DMS53 treated with DMSO at 0.1 percent for 48 hours (cell line): ENCODE results near the gene KRTAP12-1.
"Not testable (repeated sequence)": the region's sequence is repeated elsewhere in the genome, so short reads cannot be mapped to it uniquely, and the experiment has no call there.

ENCODE experiments used
- DNase-seq: peaks from one replicate; lab custom pipeline; 2025; ENCODE audit not compliant: unreplicated experiment; lab: John Stamatoyannopoulos, UW

KRTAP12-1 gene

DNA sequence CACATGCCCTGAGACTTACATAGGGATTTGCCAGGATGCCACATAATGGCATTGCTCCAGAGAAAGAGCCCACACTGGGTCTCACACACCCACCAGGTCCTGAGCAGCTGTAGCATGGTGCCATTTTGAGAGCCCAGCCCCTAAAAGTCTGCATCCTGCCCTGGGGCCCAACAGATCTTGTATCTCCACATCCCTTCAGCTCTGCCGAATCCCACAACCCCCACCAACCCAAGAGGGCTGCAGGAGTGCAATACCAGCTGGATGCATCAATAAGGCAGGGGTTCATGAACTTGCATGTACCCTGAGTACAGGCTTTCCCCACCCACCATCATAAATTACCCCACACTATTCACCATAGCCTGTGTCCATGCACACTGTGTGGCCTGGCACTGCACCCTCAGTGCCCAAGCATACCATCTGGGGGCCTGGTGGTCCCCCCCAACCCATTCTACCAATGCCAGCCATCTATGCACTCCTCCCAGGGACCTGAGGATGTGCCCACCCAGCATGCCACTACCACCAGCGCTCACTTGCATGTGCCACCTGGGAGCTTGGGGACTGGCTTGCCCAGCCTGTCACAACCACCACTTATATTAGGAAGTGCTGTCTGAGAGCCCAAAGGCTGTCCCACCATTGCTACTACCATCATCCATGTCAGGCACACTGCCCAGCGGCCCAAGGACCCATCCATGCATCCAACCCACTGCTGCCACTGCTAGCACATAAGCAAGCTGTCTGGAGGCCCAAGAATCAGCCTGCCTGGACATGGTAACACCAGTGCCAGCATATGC lies 11.1 kb downstream of the KRTAP12-1 start:
- no peak for DNase-seq

DNA sequence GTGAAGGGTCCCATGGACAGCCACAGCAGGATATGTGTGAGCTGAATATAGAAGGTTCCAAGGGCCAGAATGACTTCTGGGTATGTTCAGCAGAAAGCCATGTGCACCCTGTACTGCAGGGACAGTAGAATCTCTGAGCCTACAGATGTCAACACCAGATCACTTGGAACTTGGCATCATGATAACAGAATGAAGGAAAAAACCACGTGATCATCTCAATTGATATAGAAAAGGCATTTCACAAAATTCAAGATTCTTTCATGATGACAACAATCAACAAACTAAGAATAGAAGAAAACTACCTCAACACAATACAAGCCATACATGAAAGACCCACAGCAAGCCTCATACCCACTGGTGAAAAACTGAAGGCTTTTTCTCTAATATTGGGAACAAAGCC lies 14.4 kb downstream of the KRTAP12-1 start:
- DNase-seq: no peak

DNA sequence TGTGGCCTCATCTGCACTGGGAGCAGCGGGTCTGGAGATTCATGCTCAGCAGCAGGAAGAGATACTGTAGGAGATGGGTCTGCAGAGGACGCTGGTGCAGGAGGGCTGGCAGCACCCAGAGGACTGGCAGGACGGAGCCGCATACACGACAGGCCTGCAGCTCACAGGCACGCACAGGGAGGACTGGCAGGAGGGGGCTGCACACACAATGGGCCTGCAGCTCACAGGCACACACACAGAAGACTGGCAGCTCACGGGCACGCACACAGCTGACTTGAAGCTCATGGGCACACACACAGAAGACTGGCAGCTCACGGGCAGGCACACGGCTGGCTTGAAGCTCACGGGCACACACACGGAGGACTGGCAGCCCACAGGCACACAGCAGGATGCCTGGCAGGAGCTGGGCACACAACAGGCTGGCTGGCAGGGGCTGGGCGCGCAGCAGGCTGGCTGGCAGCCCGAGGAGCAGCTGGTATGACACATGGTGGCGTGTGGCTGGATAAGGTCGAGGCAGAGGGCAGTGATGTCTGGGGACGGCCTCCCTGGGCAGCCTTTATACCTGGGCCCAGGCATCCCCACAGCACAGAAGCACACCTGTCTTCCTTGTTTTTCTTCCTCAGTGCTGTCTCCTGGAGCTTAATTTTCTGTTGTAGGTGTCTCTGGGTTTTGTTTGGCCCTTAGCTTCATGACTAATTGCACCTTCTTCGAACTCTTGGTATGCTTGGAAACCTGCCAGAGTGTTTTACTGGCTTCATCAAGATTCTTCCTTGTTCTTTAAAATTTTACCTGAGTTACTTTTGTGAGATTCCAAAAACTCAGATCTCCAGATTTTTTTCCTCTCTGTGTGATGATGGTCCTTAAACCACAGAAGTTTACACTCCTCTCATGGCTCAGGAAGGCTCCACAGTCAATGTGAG lies 15.3 kb downstream of the KRTAP12-1 start, which contains the start of gene KRTAP12-2:
Gene KRTAP12-2 (minus strand): TSS at position 527 of the 920 bp plus-strand sequence. CDS start 41 bp downstream, at position 486.
- DNase-seq: no peak

DNA sequence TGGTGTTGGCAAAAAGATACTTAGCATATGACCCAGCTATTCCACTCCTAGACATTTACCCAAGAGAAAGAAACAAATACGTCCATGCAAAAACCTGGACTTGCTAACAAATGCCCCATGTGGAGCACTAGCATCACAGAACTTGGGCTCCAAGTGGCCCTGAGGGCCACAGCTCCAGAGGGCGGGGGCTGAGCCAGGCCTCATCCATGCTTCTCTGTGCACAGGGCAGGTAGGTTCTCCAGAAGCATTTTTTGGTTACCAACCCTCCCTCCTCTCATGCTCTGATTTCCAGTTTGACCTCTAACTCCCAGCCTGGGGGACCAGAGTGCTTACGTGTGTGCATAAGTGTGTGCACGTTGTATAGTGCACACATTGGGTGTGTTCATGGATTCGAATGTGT lies 17.3 kb downstream of the KRTAP12-1 start:
- no peak for DNase-seq

DNA sequence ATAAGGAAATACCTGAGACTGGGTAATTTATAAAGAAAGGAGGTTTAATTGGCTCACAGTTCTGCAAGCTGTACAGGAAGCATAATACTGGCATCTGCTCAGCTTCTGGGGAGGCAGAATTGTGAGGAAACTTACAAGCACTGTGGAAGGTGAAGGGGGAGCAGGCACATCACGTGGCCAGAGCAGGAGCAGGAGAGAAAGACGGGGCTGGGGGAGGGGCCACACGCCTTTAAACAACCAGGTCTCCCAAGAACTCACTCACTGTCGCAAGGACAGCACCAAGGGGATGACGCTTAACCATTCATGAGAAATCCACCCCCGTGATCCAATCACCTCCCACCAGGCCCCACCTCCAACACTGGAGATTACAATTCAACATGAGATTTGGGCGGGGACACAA lies 20.4 kb downstream of the KRTAP12-1 start:
- not testable (repeated sequence) for DNase-seq

DNA sequence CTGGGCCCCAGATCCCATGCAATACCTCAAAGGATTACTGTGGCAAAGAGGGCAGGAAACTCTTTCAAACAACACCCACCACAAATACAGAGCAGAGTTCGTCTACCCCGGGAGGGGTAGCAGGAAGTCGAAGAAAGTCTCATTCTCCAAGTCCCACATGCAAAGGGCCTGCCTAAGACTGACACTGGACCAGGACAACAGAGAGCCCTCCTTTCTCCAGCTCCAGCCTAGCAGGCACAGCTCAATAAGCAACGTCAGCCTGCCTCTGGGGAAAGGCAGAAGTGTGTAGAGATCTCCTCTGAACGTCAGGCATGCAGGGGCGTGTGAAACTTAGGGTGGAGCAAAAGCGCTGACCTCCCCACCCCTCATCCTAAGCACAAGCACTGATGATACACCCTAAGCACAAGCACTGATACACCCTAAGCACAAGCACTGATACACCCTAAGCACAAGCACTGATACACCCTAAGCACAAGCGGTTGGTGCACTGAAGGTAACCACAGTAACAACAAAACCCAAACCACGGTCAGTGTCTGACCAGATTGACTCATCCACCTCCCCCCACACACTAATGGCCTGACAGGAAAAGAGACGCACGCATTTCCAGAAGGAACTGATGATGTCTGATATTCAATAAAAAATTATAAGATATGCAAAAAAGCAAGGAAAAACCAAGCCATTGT lies 22.9 kb downstream of the KRTAP12-1 start:
- DNase-seq: no peak

DNA sequence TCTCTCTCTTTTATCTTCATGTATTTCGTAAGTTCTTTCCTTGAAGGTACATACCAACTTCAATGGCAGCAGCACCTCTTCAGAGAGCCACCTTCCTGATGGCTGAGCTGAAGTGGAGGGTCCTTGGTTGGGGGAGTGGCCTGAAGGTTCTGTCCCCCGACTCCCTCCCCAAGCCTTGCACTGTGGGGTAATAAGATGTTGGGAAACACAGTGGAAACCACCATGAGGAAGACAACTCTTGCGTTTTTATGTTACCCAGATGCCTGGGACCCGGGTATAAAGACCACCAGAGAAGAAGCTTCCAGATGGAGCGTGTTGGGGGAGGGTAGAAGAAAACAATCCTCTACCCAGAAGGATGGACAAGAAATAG lies 23.4 kb downstream of the KRTAP12-1 start:
- DNase-seq: no peak

DNA sequence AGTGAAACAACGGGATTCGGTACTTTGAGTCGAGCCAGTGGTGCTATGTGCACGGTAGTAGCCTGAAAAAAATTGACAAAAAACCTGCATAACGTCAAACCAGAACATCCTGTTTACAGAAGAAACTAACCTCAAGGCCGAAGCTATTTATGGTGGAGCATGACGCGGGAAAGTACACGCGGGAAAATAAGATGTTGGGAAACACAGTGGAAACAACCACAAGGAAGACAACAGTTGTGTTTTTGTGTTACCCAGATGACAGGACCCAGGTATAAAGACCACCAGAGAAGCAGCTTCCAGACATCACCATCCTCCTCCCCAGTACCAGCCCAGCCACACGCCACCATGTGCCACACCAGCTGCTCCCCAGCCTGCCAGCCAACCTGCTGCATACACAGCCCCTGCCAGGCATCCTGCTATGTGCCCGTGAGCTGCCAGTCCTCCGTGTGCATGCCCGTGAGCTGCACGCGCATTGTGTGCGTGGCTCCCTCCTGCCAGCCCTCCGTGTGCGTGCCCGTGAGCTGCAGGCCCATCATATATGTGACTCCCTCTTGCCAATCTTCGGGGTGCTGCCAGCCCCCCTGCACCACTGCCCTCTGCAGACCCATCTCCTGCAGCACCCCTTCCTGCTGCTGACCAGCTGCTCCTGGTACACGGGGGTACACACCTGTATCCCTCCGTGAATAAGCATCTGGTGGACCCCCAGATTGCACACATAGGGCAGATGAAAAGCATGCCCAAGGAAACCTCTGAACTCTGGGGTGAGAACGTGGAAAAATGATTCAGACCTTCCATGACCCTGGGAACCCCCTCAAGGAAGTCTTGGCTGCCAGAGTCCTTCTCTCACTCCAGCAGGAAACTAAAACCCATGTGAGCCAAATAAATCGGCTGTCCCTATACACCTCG lies 24.1 kb downstream of the KRTAP12-1 start, which contains the start of gene KRTAP12-3:
Gene KRTAP12-3 (plus strand): TSS at position 298 of the 906 bp plus-strand sequence. CDS start 48 bp downstream, at position 346.
- no peak for DNase-seq

DNA sequence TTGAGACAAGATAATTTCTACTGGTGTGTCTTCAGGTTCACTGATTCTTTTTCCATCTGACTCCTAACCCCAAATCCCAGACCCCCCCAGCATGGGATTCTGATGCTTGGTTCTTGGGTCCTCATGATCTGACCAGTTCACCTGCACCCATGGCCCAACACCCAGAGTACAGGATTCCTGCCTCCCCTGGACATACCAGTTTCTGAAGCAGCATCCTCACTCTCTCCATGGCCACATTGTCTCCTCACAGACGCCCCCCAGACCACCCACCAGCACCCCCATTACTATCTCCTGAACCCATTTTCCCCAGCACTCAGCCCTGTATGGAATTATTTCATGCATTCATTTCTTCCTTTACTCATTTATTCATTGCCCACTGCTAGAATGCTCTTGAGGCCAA lies 25.1 kb downstream of the KRTAP12-1 start:
- DNase-seq: no peak

DNA sequence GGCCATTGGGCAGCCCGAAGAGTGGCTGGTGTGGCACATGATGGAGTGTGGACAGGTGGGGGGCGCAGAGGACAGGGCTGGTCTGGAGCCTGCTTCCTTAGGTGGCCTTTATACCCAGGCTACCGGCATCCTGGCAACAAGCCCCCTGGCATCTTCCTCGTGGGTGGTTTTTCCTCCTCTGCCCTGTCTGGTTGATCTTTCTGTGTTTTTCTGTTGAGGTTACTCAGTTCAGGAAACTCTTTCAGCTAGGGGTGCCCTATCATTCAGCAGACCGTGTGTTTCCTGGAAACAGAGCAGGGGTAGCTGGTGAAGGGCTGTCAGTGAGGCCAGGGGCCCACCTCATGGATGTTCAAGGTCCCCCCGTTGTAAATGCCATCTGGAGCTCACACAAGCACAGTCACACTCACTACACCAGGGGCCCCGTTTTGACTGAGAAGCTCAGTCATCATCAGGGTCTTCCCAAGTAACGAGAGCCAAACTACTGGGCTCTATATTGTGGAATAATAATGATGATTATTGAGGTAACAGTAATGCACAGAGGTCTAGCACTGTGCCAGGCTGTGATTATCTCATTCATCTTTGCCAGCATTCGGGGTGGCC lies 27.3 kb downstream of the KRTAP12-1 start, which contains the start of gene KRTAP12-4:
Gene KRTAP12-4 (minus strand): TSS at position 84 of the 600 bp plus-strand sequence. CDS start 45 bp downstream, at position 39.
- no peak for DNase-seq

DNA sequence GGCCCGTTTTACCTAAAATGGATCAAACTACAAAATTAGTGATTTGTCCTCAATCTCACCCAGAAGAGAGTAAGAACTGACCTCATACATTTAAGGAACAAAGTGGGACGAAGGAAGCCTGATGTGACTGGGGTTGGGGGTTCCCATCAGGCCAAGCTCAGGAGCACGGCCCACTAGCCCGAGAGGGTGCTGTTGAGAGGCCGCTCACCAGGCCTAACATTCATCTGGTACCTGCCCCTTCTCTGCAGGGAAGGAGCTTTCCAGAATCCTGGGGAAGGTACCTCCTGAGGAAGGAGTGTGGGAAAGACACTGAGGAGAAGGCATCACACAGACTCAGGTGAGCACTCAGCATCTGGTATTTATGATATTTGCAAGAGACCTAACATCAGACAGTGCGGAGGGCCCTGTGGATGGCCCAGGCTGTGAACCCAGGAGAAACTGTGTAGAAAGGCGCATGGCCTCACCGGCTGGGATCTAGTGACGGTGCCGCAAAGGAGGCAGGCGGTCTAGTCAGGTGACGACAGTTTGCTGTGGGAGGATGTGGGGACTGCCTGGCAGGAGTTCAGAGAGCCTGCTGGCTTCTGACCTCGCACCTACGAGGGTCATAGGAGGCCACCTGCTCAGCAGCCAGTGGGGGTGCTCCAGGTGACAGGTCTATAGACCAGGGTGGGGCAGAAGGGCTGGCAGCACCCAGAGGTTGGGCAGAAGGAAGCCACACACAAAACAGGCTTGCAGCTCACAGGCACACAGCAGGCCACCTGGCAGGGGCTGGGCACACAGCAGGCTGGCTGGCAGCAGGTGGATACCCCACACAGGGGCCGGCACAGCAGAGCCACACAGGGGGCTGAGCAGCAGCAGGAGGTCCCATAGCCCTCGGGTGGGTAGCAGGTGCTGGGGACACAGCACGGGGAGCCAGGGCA lies 28.0 kb downstream of the KRTAP12-1 start:
- DNase-seq: no peak

DNA sequence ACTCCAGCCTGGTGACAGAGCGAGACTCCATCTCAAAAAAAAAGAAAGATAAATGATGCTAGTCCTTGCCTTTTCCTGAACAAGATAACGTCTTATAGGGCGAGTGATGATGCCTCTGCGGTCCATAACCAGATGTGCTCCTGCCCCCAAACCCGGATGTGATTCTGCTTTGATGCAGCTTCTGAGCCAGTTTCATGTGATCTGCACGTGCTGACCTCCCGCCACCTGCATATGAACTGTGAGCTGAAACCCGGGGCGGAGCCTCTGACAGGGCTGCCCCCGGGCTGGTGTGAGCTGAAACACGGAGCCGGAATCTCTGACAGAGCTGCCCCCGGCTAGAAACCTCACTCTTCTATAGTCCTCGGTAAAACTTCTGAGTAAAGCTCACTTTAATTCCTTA lies 28.8 kb downstream of the KRTAP12-1 start:
- DNase-seq: no peak

DNA sequence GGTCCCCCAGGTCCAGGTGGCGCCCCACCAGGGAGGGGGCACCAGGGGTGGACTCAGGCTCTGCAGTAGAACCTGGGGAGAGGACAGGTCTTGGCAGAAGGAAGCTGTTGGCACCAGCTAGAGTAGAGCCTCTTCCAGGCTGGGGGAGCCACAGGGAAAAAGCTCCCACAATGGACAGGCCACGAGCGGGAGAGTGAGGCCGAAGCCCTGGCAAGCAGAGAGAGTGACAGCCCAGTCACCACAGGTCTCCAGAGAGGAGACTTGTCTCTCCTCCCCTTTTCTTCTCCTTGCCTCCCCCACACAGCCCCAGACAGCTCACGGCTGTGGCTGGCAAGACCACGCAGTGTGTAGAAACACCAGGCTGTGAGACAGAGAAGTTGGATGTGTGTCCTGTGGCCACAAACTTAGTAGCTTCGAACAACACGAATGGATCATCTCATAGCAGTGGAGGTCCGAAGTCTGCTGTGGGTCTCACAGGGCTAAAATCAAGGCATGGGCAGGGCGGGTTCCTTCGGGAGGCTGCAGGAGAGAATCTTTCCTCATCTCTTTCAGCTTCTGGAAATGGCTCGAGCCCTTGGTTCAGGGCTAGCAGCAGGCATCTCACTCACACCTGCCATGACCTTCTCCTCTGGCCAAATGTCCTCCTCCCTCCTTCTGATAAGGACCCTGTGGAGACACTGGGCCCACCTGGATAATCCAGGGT lies 30.8 kb downstream of the KRTAP12-1 start:
- DNase-seq: no peak

DNA sequence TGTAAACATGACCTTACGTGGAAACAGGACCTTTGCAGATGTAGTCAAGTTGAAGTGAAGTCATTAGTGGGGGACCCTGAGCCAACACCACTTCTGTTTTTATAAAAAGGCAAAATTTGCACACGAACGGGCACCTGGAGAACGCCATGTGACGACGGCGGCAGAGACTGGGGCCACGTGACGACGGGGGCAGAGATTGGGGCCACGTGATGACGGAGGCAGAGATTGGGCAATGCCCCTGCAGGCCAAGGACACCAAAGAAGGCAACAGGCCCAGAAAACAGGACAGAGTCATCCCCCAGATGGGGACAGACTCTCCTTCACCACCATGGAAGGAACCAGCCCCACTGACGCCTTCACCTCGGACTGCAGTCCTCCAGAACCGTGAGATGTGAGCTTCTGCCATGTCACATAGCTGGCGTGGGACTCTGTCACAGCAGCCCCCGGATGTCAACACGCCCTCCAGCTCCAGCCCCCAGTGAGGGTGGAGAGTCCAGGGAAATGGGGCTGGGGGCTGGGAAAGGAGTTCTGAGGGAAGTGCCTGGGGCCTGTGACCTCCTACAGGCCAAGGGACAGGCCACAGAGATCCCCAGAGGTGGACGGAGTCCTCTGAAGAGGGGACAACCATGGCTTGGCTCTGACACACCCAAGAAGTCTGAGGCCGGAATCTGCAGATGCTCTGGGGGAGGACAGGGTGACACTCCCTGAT lies 31.5 kb downstream of the KRTAP12-1 start:
- DNase-seq: no peak

DNA sequence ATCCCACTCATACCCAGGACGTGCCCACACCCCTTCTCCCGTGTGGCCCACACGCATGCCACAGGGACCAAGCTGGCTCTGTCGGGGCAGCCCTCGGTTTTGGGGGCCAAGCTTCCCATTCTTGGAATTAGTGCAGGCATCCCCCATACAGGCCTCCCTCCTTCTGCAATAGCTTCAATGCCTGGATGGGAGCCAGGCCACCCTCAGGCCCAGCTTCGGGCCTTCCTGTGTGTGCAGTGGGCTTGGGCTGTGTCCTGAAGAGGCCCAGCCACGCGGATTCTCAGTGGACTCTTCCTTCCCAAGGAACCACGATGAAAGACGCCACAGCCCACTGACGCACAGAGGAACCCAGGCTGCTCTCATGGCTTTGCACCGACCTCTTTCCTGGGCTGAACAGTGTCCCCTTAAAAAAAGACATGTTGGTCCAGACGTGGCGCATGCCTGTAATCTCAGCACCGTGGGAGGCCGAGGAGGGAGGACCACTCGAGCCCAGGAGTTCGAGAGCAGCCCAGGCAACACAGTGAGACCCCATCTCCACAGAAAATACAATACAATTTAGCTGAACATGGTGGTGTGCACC lies 32.4 kb downstream of the KRTAP12-1 start:
- DNase-seq: no peak

DNA sequence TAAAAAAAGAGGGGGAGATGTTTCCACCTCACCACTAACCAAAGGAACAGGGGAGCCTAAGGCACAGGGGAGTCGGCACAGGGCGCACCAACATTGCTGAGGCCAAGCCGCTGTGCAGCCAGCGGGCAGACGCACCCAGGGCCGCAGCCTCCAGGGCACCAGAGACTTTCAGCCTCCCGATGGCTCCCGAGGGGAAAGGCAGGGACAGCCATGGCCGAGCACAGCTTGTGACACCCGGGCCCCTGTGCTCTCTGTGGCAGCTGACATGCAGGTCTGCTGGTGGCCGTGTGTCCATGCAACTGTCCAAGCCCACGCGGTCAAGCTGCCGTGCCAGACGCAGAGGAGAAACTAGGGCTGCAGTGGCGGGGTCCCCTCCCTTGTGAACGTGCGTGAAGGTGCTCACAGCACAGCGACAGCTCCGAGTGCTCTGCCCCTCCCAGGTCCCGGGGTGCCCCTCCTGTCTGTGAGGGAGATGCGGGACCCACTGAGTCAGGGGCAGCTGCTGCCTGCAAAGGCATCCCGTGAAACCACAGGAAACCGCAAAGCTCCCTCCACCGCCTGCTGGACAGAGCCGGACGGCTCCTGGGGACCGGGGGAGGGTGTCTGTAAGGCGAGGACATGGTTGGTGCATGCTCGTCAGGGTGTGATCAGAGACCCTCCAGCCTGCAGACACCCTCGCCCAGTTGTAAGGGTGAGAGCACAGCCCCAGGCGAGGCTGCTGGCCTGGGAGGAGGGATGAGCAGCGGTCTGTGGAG lies 33.2 kb downstream of the KRTAP12-1 start:
- DNase-seq: no peak
